HepG2 (cell line): ENCODE results near the gene RPTOR. TPM values are rescaled to one million over a fixed set of nuclear protein-coding genes. Genes with fewer than 3 reads are reported as not detected.

Experiments
- ATAC-seq: fragments of 200-7000 bp; cut with Tn5 transposase; 3 replicates; pipeline ENCODE4 v1.9.1; 2020; ENCODE audit warnings: mild to moderate bottlenecking, moderate library complexity
- BruUV-seq: library from RNA; stranded (reverse); fragments of 400-500 nt; replicated peaks from 2 replicates; lab custom pipeline; 2021; lab: Mats Ljungman, UMichigan
- CTCF ChIA-PET: fragments of 300-600 bp; formaldehyde crosslinking; extraction: SDS; loops from one replicate; lab custom pipeline; 2021; ENCODE audit warnings: low total read pairs, inconsistent platforms, low intra/inter-chr PET ratio; lab: Yijun Ruan, JAX
- POLR2A ChIA-PET: fragments of 350-600 bp; sonication (Branson Sonifier 250); formaldehyde crosslinking; loops from one replicate; lab custom pipeline; 2020; ENCODE audit warnings: antibody characterized with exemption, inconsistent platforms; lab: Yijun Ruan, JAX
- DNase-seq: peaks from one replicate; pipeline ENCODE4 v3.0.0-alpha.2; 2015; ENCODE audit warnings: low spot score
- FAIRE-seq: peaks from 3 replicates; lab custom pipeline; 2011; peaks lifted over from hg19 to GRCh38; lab: Jason Lieb, UNC
- H2AFZ ChIP-seq: one replicate; pipeline ENCODE4 v1.6.1; 2011; ENCODE audit warnings: low read length, inconsistent platforms
- H3K27ac ChIP-seq: fragments of 300-600 bp; 3 replicates; pipeline ENCODE4 v1.8.0; 2011; ENCODE audit warnings: mixed run types, mild to moderate bottlenecking, mixed read lengths, low read length, inconsistent platforms; ENCODE audit not compliant: insufficient read depth; ENCODE audit errors: extremely low read length
- H3K27me3 ChIP-seq, 2 experiments: fragments of 200-600 bp in 1 of 2; 2 replicates in 1 of 2; 3 replicates in 1 of 2; pipeline versions ENCODE4 v1.6.0 to v1.8.0; 2011; ENCODE audit warnings: low read length in 2 of 2, mild to moderate bottlenecking in 2 of 2, moderate library complexity in 2 of 2, inconsistent platforms in 1 of 2; ENCODE audit not compliant: insufficient read depth in 2 of 2, control insufficient read depth in 1 of 2
- H3K36me3 ChIP-seq, 2 experiments: fragments of 200-600 bp in 1 of 2; replicated peaks in 1 of 2; 2 replicates in 1 of 2; 3 replicates in 1 of 2; pipeline versions ENCODE4 v1.5.1 to v1.8.0; 2011; ENCODE audit warnings: low read length in 2 of 2, inconsistent platforms in 1 of 2; ENCODE audit not compliant: insufficient read depth in 2 of 2, control insufficient read depth in 1 of 2
- H3K4me1 ChIP-seq: 2 replicates; pipeline ENCODE4 v1.5.1; 2012; ENCODE audit warnings: low read length, inconsistent platforms; ENCODE audit not compliant: insufficient read depth
- H3K4me2 ChIP-seq: 2 replicates; pipeline ENCODE4 v1.6.0; 2011; ENCODE audit warnings: low read depth, low read length, inconsistent platforms
- H3K4me3 ChIP-seq, 3 experiments: fragments of 200-600 bp in 1 of 3; sonication (generic), shearing (Covaris generic) in 1 of 3; replicated peaks in 1 of 3; 2 replicates each; pipeline ENCODE4 v1.5.1; 2011 to 2016; ENCODE audit warnings: low read length in 3 of 3, inconsistent platforms in 2 of 3, low read depth in 2 of 3, mild to moderate bottlenecking in 2 of 3, control low read depth in 1 of 3, mixed read lengths in 1 of 3; ENCODE audit not compliant: insufficient read depth in 1 of 3
- H3K79me2 ChIP-seq: one replicate; pipeline ENCODE4 v1.6.1; 2011; ENCODE audit warnings: low read length, inconsistent platforms; ENCODE audit not compliant: insufficient read depth
- H3K9ac ChIP-seq: 2 replicates; pipeline ENCODE4 v1.6.0; 2011; ENCODE audit warnings: mild to moderate bottlenecking, low read depth, low read length, inconsistent platforms; ENCODE audit not compliant: insufficient read depth
- H3K9me3 ChIP-seq: 2 replicates; pipeline ENCODE4 v1.5.1; 2012; ENCODE audit warnings: mild to moderate bottlenecking, low read length
- H4K20me1 ChIP-seq: 2 replicates; pipeline ENCODE4 v1.6.0; 2011; ENCODE audit warnings: inconsistent platforms, mild to moderate bottlenecking, low read length, moderate library complexity; ENCODE audit not compliant: insufficient read depth
- BRCA1 ChIP-seq: sonication (generic); formaldehyde crosslinking; IDR thresholded peaks from 2 replicates; pipeline ENCODE4 v1.4.0; 2020; ENCODE audit warnings: missing genetic modification reagents
- ZNF614 ChIP-seq: IDR thresholded peaks from 2 replicates; pipeline ENCODE4 v1.6.1; 2018; ENCODE audit warnings: missing biosample characterization, missing genetic modification reagents, inconsistent platforms, borderline replicate concordance
- WGBS: methylation state at CpG from one replicate; pipeline ENCODE4 v1.1.6; 2017; ENCODE audit warnings: low lambda C conversion rate; 5-methylcytosine and 5-hydroxymethylcytosine counted together
- in situ Hi-C: cut with HindIII; loops from 2 replicates; pipeline ENCODE4 v1.10.0; 2017; ENCODE audit warnings: low pct_unique_long_range_greater_than_20kb; ENCODE audit not compliant: extremely low pct_ligation_motif_present
- intact Hi-C: fragments of 100-400 bp; cut with micrococcal nuclease; formaldehyde crosslinking; loops from one replicate; pipeline ENCODE4 v1.10.0; 2022; ENCODE audit not compliant: unreplicated experiment
- polyA plus RNA-seq, 8 experiments: library from polyadenylated mRNA; depleted of rRNA in 3 of 8; stranded (reverse) in 7 of 8; unstranded in 1 of 8; fragments of >200 nt; fragmentation: Illumina TruSeq in 4 of 8; extraction: Trizol in 4 of 8; gene quantifications; 2 replicates each; pipeline versions ENCODE4 v1.2.1 to v1.2.3, GENCODE V29; 2011 to 2016; ENCODE audit warnings: low read depth in 4 of 8, missing spikeins in 1 of 8, mixed read lengths in 1 of 8; ENCODE audit not compliant: insufficient read depth in 1 of 8
- total RNA-seq, 5 experiments: library from RNA; depleted of rRNA; stranded (reverse); fragments of >200 nt; fragmentation: Illumina TruSeq; extraction: Trizol; gene quantifications; 2 replicates each; pipeline ENCODE4 v1.2.3, GENCODE V29; 2016; ENCODE audit warnings: low read depth in 1 of 5
- TF ChIP-seq, protein P1 (sequence below): sonication (generic); formaldehyde crosslinking; conservative IDR thresholded peaks from 2 replicates; pipeline ENCODE4 v1.8.1; 2023; ENCODE audit warnings: missing genetic modification reagents
- TF ChIP-seq, protein P2 (sequence below): sonication (generic); formaldehyde crosslinking; IDR thresholded peaks from 2 replicates; pipeline ENCODE4 v1.5.0; 2020; ENCODE audit warnings: missing genetic modification reagents
- TF ChIP-seq, protein P3 (sequence below): sonication (generic); formaldehyde crosslinking; IDR thresholded peaks from 2 replicates; pipeline ENCODE4 v1.8.0; 2022; ENCODE audit warnings: mild to moderate bottlenecking, missing genetic modification reagents
- TF ChIP-seq, protein P4 (sequence below): sonication (generic); formaldehyde crosslinking; IDR thresholded peaks from 2 replicates; pipeline ENCODE4 v1.8.0; 2022; ENCODE audit warnings: missing genetic modification reagents, mild to moderate bottlenecking, moderate library complexity, borderline replicate concordance
- TF ChIP-seq, protein P5 (sequence below): sonication (generic); formaldehyde crosslinking; IDR thresholded peaks from 2 replicates; pipeline ENCODE4 v1.5.1; 2020; ENCODE audit warnings: missing genetic modification reagents, mild to moderate bottlenecking, borderline replicate concordance

Gene RPTOR
- total and polyA plus RNA-seq, 2 of the 13 experiments (the other 11 are each of a cell fraction or from before 2014, with no cell fraction given), result 6.6 to 25.3 TPM

DNA sequence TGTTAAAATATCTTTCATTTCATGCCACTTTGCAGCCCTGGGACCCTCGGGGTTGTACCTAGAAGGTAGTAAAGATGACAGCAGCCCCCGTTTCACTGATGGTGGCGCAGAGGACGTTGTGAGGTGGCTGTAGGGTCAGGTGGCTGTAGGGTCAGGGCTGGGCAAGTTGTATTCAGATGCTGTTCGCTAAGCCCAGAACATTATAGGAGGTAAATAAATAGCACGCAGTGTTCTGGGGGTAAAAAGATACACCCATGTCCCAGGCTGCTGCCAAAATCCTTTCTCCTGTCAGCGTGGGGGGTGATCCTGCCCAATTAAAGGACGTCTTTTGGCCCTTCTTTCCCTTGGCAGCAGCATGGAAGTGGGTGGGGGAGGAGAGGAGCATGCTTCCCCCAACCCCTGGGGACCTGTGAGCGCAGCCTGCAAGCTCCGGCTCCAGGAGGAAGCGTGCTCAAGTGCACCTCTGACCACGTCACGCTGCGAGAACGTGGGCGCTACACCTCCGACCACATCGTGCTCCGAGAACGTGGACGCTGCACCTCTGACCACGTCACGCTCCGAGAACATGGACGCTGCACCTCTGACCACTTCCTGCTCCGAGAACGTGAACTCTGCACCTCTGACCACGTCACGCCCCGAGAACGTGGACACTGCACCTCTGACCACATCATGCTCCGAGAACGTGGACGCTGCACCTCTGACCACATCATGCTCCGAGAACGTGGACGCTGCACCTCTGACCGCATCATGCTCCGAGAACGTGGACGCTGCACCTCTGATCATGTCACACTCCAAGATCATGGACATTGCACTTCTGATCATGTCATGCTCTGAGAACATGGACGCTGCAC lies 182.1 kb downstream of the RPTOR start:
- POLR2A ChIA-PET, result no interaction called here
- Histone ChIP-seq H3K4me1 (no peaks in the 10 kb centered on the region), H3K9ac (no peak overlapping the region), H3K27ac (no peak overlapping the region), H3K9me3 (no peaks in the 10 kb centered on the region), H4K20me1 (no peaks in the 10 kb centered on the region), H3K4me2 (no peak overlapping the region), H3K27me3 (no peaks in the 10 kb centered on the region), H3K36me3 (peaks cover 9 to 23% of the 10 kb centered on the region in 2 experiments; a peak in 3 of 5 replicates), H3K79me2 (peaks cover 11% of the 10 kb centered on the region), H3K4me3 (no peak overlapping the region), H2AFZ (no peak overlapping the region)
- DNase-seq, result no peak
- no peak for ATAC-seq
- TF ChIP-seq ZNF614 (CRISPR knock-in tag) (no peak), BRCA1 (CRISPR knock-in tag) (no peak)
- TF ChIP-seq, protein P1, sequence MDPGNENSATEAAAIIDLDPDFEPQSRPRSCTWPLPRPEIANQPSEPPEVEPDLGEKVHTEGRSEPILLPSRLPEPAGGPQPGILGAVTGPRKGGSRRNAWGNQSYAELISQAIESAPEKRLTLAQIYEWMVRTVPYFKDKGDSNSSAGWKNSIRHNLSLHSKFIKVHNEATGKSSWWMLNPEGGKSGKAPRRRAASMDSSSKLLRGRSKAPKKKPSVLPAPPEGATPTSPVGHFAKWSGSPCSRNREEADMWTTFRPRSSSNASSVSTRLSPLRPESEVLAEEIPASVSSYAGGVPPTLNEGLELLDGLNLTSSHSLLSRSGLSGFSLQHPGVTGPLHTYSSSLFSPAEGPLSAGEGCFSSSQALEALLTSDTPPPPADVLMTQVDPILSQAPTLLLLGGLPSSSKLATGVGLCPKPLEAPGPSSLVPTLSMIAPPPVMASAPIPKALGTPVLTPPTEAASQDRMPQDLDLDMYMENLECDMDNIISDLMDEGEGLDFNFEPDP, result 0 out of 2 replicates have a peak, but pooled peaks have one; percentile 75
- TF ChIP-seq, protein P2, sequence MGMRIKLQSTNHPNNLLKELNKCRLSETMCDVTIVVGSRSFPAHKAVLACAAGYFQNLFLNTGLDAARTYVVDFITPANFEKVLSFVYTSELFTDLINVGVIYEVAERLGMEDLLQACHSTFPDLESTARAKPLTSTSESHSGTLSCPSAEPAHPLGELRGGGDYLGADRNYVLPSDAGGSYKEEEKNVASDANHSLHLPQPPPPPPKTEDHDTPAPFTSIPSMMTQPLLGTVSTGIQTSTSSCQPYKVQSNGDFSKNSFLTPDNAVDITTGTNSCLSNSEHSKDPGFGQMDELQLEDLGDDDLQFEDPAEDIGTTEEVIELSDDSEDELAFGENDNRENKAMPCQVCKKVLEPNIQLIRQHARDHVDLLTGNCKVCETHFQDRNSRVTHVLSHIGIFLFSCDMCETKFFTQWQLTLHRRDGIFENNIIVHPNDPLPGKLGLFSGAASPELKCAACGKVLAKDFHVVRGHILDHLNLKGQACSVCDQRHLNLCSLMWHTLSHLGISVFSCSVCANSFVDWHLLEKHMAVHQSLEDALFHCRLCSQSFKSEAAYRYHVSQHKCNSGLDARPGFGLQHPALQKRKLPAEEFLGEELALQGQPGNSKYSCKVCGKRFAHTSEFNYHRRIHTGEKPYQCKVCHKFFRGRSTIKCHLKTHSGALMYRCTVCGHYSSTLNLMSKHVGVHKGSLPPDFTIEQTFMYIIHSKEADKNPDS (CRISPR knock-in tag), result 0 out of 2 replicates have a peak, but pooled peaks have one; percentile 41
- TF ChIP-seq, protein P3, sequence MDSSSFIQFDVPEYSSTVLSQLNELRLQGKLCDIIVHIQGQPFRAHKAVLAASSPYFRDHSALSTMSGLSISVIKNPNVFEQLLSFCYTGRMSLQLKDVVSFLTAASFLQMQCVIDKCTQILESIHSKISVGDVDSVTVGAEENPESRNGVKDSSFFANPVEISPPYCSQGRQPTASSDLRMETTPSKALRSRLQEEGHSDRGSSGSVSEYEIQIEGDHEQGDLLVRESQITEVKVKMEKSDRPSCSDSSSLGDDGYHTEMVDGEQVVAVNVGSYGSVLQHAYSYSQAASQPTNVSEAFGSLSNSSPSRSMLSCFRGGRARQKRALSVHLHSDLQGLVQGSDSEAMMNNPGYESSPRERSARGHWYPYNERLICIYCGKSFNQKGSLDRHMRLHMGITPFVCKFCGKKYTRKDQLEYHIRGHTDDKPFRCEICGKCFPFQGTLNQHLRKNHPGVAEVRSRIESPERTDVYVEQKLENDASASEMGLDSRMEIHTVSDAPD (CRISPR knock-in tag), result no peak
- TF ChIP-seq, protein P4, sequence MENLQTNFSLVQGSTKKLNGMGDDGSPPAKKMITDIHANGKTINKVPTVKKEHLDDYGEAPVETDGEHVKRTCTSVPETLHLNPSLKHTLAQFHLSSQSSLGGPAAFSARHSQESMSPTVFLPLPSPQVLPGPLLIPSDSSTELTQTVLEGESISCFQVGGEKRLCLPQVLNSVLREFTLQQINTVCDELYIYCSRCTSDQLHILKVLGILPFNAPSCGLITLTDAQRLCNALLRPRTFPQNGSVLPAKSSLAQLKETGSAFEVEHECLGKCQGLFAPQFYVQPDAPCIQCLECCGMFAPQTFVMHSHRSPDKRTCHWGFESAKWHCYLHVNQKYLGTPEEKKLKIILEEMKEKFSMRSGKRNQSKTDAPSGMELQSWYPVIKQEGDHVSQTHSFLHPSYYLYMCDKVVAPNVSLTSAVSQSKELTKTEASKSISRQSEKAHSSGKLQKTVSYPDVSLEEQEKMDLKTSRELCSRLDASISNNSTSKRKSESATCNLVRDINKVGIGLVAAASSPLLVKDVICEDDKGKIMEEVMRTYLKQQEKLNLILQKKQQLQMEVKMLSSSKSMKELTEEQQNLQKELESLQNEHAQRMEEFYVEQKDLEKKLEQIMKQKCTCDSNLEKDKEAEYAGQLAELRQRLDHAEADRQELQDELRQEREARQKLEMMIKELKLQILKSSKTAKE (CRISPR knock-in tag), result no peak
- TF ChIP-seq, protein P5, sequence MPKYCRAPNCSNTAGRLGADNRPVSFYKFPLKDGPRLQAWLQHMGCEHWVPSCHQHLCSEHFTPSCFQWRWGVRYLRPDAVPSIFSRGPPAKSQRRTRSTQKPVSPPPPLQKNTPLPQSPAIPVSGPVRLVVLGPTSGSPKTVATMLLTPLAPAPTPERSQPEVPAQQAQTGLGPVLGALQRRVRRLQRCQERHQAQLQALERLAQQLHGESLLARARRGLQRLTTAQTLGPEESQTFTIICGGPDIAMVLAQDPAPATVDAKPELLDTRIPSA (CRISPR knock-in tag), result no peak
- no peak for FAIRE-seq
- no TSS peak for BruUV-seq
- intact Hi-C loops, result no loop called here
- 96% methylated on average over 42 of the region's 42 CpGs for WGBS
- CTCF ChIA-PET, result no interaction called here
- in situ Hi-C loops, result no loop called here
